Ishikawa (cell line): ENCODE data around the gene TNFSF10.

Experiments
- CEBPB ChIP-seq: IDR thresholded peaks from 2 replicates; pipeline ENCODE4 v1.6.1; 2012
- CREB1 ChIP-seq: IDR thresholded peaks from 2 replicates; pipeline ENCODE4 v1.6.1; 2012; ENCODE audit warnings: low read depth
- EGR1 ChIP-seq: IDR thresholded peaks from 2 replicates; pipeline ENCODE4 v1.6.1; 2012
- EP300 ChIP-seq: IDR thresholded peaks from 2 replicates; pipeline ENCODE4 v1.6.1; 2012; ENCODE audit warnings: borderline replicate concordance
- FOXM1 ChIP-seq: IDR thresholded peaks from 2 replicates; pipeline ENCODE4 v1.6.1; 2012; ENCODE audit warnings: low read depth, borderline replicate concordance
- NFIC ChIP-seq: IDR thresholded peaks from 2 replicates; pipeline ENCODE4 v1.6.1; 2012
- RAD21 ChIP-seq: IDR thresholded peaks from 2 replicates; pipeline ENCODE4 v1.6.1; 2012; ENCODE audit warnings: low read depth
- TAF1 ChIP-seq: IDR thresholded peaks from 2 replicates; pipeline ENCODE4 v1.6.1; 2012; ENCODE audit warnings: low read depth, mild to moderate bottlenecking
- TCF12 ChIP-seq: IDR thresholded peaks from 2 replicates; pipeline ENCODE4 v1.6.1; 2012; ENCODE audit warnings: low read depth
- TEAD4 ChIP-seq: IDR thresholded peaks from 2 replicates; pipeline ENCODE4 v1.6.1; 2012
- YY1 ChIP-seq: IDR thresholded peaks from 2 replicates; pipeline ENCODE4 v1.6.1; 2012; ENCODE audit warnings: low read depth
- ZBTB7A ChIP-seq: IDR thresholded peaks from 2 replicates; pipeline ENCODE4 v1.6.1; 2012; ENCODE audit warnings: low read depth
- TF ChIP-seq, protein P1 (sequence below): IDR thresholded peaks from 2 replicates; pipeline ENCODE4 v1.6.1; 2012; ENCODE audit warnings: low read depth, mild to moderate bottlenecking
- TF ChIP-seq, protein P2 (sequence below): IDR thresholded peaks from 2 replicates; pipeline ENCODE4 v1.6.1; 2012
- TF ChIP-seq, protein P3 (sequence below): IDR thresholded peaks from 2 replicates; pipeline ENCODE4 v1.6.1; 2012

The TNFSF10 gene

DNA sequence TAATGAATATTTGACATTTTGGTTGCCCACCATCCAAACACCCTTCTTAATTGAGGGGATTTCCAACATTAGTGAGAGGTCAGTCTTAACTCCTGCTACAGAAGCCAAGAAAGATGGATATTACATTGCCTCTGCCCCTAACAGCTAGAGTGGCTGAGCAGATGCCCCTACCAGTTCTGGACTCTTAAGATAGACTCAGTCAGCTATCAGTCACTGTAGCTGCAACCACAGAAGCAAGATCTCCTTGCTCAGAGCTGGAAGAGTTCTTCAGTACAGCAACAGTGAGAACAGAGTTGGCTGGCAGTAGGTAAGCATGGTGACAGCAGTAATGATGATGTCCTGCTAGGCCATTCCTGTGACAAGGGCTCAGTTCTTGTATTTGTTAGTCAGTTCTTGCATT is 29.4 kb upstream of the TNFSF10 start:
- TF ChIP-seq, protein P1, sequence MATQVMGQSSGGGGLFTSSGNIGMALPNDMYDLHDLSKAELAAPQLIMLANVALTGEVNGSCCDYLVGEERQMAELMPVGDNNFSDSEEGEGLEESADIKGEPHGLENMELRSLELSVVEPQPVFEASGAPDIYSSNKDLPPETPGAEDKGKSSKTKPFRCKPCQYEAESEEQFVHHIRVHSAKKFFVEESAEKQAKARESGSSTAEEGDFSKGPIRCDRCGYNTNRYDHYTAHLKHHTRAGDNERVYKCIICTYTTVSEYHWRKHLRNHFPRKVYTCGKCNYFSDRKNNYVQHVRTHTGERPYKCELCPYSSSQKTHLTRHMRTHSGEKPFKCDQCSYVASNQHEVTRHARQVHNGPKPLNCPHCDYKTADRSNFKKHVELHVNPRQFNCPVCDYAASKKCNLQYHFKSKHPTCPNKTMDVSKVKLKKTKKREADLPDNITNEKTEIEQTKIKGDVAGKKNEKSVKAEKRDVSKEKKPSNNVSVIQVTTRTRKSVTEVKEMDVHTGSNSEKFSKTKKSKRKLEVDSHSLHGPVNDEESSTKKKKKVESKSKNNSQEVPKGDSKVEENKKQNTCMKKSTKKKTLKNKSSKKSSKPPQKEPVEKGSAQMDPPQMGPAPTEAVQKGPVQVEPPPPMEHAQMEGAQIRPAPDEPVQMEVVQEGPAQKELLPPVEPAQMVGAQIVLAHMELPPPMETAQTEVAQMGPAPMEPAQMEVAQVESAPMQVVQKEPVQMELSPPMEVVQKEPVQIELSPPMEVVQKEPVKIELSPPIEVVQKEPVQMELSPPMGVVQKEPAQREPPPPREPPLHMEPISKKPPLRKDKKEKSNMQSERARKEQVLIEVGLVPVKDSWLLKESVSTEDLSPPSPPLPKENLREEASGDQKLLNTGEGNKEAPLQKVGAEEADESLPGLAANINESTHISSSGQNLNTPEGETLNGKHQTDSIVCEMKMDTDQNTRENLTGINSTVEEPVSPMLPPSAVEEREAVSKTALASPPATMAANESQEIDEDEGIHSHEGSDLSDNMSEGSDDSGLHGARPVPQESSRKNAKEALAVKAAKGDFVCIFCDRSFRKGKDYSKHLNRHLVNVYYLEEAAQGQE, result no peak

DNA sequence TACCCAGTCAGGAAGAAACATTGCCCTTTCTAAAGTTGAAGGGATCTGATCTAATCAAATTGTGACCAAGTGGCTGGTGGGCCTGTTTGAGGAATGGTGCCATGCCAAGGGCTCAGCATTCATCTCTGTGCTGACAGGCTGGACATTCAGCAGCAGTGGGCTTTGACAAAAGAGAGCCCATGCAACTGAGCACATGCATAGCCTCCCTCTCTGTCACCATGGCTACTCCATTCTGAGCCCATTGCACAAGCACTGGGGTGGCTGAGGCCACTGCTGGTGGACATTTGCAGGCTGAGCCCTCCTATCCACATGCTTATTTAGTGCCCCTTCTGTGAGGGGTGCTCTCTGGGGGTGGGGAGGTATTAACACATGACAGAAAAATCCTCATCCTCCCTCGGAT is 28.6 kb upstream of the TNFSF10 start:
- TF ChIP-seq EGR1 (no peak), ZBTB7A (no peak), RAD21 (no peak), TAF1 (no peak), FOXM1 (no peak), EP300 (no peak), CEBPB (no peak), YY1 (no peak), TEAD4 (no peak), NFIC (no peak), CREB1 (no peak), TCF12 (no peak)
- TF ChIP-seq, protein P2, sequence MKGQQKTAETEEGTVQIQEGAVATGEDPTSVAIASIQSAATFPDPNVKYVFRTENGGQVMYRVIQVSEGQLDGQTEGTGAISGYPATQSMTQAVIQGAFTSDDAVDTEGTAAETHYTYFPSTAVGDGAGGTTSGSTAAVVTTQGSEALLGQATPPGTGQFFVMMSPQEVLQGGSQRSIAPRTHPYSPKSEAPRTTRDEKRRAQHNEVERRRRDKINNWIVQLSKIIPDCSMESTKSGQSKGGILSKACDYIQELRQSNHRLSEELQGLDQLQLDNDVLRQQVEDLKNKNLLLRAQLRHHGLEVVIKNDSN, result no peak
- TF ChIP-seq, protein P3, sequence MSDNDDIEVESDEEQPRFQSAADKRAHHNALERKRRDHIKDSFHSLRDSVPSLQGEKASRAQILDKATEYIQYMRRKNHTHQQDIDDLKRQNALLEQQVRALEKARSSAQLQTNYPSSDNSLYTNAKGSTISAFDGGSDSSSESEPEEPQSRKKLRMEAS, result no peak
- TF ChIP-seq, protein P1, result no peak

DNA sequence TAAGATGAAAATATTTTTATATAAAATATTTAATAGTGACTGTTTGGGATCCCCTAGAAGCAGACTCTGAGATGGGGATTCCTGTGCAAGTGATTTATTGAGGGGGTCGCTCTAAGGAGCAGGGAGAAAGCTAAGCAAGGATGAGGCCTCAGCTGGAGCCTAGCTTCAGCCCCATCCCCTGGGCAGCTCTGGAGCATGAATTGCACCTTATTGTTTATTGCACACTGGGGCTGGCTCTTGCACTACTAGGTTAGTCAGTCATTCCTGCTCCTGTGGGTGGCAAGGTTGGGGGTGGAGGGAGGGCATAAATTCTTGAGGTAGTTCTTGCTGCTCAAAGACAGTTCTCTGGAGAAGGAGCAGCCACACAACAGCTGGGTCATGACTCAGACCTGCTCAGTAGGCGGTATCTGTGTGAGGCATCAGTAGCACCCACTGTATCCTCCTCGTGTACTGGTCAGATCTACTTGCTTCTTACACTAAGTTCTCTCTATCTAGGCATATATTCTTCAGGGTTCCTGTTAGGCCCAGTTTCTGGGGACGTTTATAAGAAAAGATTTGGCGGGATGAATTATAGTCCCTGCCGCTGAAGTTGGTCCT is 27.2 kb upstream of the TNFSF10 start:
- TF ChIP-seq, protein P3, result no peak
- no peak for TF ChIP-seq TEAD4
- TF ChIP-seq FOXM1, result no peak
- TF ChIP-seq ZBTB7A, result no peak
- no peak for TF ChIP-seq CEBPB
- no peak for TF ChIP-seq CREB1
- no peak for TF ChIP-seq TAF1
- no peak for TF ChIP-seq NFIC
- no peak for TF ChIP-seq EGR1

DNA sequence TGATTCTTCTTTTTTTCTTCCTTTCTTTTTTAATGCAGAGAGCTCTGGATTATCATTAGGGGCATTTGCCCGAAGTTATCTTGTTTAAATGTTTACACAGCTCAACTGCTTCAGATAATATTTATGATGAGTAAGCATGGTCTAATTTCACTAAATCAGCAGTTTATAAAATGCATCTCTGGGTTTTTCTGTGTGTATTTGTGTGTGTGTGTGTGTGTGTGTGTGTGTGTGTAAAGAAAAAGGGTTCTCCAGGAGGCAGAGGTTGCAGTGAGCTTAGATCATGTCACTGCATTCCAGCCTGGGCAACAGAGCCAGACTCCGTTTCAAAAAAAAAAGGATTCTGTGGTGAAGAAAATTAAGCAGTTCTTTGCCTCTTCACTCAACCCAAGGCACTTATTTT is 25.9 kb upstream of the TNFSF10 start:
- no peak for TF ChIP-seq CREB1
- TF ChIP-seq, protein P1, result no peak
- TF ChIP-seq, protein P3, result no peak

DNA sequence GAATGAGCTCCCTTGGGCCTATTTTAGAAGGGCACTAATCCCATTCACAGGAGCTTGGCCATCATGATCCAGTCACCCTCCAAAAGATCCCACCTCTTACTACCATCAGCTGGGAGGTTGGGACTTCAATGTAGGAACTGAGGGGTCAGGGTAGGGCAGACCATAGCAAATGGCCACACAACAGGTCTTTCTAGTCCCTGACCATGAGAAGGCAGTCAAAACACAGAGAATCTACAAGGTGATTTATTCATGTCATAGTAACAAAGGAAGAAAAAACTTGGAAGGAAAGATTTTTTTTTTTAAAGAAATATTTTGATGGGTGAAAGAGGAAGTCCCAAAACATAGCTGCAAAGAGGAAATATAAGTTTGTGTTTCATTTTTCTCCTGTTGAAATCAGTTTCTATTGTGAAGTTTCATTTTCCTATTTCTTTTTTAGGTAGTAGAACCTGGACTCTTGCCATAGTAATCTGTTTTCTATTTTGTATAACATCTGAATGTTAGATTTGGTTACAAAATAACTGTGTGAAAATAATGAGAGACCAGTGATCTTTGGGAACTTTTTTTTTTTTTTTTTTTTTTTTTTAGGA is 23.5 kb upstream of the TNFSF10 start:
- TF ChIP-seq TEAD4 (no peak), CREB1 (no peak), EGR1 (no peak), EP300 (no peak)
- TF ChIP-seq, protein P2, result no peak
